ENCODE results near the gene ZBTB47.

DNA sequence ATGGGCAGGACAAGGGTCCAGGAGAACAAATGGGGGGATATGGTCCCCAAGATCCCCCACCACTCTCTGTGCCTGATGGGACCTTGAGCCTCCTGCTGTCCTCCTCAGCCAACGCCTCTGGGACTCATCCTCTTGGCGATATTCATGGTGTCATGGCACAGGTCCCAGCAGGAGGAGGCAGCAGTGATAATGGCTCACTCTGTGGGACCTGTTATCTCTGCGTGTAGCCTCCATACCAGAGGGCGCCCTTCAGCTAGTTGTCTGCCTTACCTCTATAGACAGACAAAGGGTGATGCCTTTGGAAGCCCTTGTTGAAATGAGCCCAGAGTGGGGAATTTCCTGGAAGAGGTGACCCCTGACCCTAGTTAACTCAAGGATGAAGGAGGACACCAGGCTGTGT is 7.4 kb downstream of the ZBTB47 start:
- no peak for TF ChIP-seq EZH2phosphoT487 (IDR thresholded peaks at IDR 0.05; ENCODE audit: borderline replicate concordance)
- TF ChIP-seq, protein P1, sequence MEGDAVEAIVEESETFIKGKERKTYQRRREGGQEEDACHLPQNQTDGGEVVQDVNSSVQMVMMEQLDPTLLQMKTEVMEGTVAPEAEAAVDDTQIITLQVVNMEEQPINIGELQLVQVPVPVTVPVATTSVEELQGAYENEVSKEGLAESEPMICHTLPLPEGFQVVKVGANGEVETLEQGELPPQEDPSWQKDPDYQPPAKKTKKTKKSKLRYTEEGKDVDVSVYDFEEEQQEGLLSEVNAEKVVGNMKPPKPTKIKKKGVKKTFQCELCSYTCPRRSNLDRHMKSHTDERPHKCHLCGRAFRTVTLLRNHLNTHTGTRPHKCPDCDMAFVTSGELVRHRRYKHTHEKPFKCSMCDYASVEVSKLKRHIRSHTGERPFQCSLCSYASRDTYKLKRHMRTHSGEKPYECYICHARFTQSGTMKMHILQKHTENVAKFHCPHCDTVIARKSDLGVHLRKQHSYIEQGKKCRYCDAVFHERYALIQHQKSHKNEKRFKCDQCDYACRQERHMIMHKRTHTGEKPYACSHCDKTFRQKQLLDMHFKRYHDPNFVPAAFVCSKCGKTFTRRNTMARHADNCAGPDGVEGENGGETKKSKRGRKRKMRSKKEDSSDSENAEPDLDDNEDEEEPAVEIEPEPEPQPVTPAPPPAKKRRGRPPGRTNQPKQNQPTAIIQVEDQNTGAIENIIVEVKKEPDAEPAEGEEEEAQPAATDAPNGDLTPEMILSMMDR (conservative IDR thresholded peaks at IDR 0.05; ENCODE audit: low read length) = peak; percentile 40

Measured in Loucy (cell line).